ENCODE measurements around the gene PTPRG. TPM values are rescaled to one million over a fixed set of nuclear protein-coding genes. Genes with fewer than 3 reads are reported as not detected.
A peak's percentile ranks its signal among the peaks of the same experiment; 100 is the strongest.

The PTPRG gene
- total and polyA plus RNA-seq, 2 of the 13 experiments (the other 11 are each of a cell fraction or from before 2014, with no cell fraction given): 8.0 to 25.3 TPM

DNA sequence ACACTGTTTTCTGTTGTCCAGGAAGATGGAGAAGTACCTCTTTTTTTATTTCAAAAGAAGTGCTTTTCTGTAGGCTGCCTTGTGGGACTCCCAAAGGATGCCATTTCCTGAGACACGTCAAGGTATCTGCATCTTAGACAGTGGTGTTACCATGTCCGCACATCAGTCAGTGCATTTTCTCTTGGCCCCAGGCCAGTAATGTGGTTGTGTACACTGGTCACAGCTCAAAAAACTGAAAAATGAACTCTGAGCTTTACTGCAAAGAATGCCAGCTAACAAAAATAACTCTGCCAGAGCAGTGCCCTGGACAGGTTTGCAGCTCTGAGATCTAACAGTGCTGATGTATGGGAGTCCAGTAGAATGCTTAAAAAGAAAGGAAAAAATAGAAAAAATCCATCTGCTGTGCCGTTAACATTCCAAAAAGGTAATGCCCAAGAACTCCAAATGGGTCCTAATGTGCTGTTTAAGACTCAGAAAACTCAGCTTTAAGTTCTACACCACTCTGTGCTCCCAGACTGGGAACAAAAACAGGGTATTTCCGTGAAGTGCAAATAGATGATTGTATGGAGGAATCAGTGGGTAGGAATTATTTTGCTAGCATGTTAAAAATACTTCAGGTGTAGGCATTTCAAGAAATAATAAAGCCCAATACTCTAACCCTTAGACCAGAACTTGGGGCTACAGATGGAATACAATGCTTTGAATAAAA is 496.1 kb downstream of the PTPRG start (continued):
- TF ChIP-seq, protein P1, sequence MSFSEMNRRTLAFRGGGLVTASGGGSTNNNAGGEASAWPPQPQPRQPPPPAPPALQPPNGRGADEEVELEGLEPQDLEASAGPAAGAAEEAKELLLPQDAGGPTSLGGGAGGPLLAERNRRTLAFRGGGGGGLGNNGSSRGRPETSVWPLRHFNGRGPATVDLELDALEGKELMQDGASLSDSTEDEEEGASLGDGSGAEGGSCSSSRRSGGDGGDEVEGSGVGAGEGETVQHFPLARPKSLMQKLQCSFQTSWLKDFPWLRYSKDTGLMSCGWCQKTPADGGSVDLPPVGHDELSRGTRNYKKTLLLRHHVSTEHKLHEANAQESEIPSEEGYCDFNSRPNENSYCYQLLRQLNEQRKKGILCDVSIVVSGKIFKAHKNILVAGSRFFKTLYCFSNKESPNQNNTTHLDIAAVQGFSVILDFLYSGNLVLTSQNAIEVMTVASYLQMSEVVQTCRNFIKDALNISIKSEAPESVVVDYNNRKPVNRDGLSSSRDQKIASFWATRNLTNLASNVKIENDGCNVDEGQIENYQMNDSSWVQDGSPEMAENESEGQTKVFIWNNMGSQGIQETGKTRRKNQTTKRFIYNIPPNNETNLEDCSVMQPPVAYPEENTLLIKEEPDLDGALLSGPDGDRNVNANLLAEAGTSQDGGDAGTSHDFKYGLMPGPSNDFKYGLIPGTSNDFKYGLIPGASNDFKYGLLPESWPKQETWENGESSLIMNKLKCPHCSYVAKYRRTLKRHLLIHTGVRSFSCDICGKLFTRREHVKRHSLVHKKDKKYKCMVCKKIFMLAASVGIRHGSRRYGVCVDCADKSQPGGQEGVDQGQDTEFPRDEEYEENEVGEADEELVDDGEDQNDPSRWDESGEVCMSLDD (CRISPR knock-in tag; IDR thresholded peaks at IDR 0.05; ENCODE audit: borderline replicate concordance): no peak
- TF ChIP-seq TARDBP (CRISPR knock-in tag; IDR thresholded peaks at IDR 0.05) (0 out of 2 replicates have a peak, but pooled peaks have one; percentile 23), ZNF530 (CRISPR knock-in tag; IDR thresholded peaks at IDR 0.05; ENCODE audit: low read depth) (no peak), ZBTB7A (CRISPR knock-in tag; IDR thresholded peaks at IDR 0.05) (no peak), ZNF562 (CRISPR knock-in tag; IDR thresholded peaks at IDR 0.05; ENCODE audit: borderline replicate concordance) (no peak), FIP1L1 (IDR thresholded peaks at IDR 0.05; ENCODE audit: borderline replicate concordance, insufficient read depth, low read depth, low read length) (no peak), HDAC2 (CRISPR knock-in tag; IDR thresholded peaks at IDR 0.05) (peak; percentile 26; the same call in 1 of the 2 replicates), POLR2AphosphoS2 (IDR thresholded peaks at IDR 0.05; ENCODE audit: low read depth, low read length) (no peak), ZNF879 (CRISPR knock-in tag; IDR thresholded peaks at IDR 0.05) (no peak), YEATS4 (CRISPR knock-in tag; IDR thresholded peaks at IDR 0.05; ENCODE audit: borderline replicate concordance) (no peak), SOX5 (CRISPR knock-in tag; IDR thresholded peaks at IDR 0.05; ENCODE audit: borderline replicate concordance) (0 out of 2 replicates have a peak, but pooled peaks have one; percentile 25), CHD4 (IDR thresholded peaks at IDR 0.05; ENCODE audit: borderline replicate concordance, low read length) (0 out of 2 replicates have a peak, but pooled peaks have one; percentile 31), ZNF569 (CRISPR knock-in tag; IDR thresholded peaks at IDR 0.05; ENCODE audit: borderline replicate concordance) (no peak)
- TF ChIP-seq, protein P2, sequence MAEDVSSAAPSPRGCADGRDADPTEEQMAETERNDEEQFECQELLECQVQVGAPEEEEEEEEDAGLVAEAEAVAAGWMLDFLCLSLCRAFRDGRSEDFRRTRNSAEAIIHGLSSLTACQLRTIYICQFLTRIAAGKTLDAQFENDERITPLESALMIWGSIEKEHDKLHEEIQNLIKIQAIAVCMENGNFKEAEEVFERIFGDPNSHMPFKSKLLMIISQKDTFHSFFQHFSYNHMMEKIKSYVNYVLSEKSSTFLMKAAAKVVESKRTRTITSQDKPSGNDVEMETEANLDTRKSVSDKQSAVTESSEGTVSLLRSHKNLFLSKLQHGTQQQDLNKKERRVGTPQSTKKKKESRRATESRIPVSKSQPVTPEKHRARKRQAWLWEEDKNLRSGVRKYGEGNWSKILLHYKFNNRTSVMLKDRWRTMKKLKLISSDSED (CRISPR knock-in tag; IDR thresholded peaks at IDR 0.05): no peak
- TF ChIP-seq, protein P3, sequence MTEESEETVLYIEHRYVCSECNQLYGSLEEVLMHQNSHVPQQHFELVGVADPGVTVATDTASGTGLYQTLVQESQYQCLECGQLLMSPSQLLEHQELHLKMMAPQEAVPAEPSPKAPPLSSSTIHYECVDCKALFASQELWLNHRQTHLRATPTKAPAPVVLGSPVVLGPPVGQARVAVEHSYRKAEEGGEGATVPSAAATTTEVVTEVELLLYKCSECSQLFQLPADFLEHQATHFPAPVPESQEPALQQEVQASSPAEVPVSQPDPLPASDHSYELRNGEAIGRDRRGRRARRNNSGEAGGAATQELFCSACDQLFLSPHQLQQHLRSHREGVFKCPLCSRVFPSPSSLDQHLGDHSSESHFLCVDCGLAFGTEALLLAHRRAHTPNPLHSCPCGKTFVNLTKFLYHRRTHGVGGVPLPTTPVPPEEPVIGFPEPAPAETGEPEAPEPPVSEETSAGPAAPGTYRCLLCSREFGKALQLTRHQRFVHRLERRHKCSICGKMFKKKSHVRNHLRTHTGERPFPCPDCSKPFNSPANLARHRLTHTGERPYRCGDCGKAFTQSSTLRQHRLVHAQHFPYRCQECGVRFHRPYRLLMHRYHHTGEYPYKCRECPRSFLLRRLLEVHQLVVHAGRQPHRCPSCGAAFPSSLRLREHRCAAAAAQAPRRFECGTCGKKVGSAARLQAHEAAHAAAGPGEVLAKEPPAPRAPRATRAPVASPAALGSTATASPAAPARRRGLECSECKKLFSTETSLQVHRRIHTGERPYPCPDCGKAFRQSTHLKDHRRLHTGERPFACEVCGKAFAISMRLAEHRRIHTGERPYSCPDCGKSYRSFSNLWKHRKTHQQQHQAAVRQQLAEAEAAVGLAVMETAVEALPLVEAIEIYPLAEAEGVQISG (CRISPR knock-in tag; IDR thresholded peaks at IDR 0.05): no peak
- TF ChIP-seq, protein P4, sequence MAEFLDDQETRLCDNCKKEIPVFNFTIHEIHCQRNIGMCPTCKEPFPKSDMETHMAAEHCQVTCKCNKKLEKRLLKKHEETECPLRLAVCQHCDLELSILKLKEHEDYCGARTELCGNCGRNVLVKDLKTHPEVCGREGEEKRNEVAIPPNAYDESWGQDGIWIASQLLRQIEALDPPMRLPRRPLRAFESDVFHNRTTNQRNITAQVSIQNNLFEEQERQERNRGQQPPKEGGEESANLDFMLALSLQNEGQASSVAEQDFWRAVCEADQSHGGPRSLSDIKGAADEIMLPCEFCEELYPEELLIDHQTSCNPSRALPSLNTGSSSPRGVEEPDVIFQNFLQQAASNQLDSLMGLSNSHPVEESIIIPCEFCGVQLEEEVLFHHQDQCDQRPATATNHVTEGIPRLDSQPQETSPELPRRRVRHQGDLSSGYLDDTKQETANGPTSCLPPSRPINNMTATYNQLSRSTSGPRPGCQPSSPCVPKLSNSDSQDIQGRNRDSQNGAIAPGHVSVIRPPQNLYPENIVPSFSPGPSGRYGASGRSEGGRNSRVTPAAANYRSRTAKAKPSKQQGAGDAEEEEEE (CRISPR knock-in tag; IDR thresholded peaks at IDR 0.05; ENCODE audit: borderline replicate concordance): no peak
- TF ChIP-seq, protein P5, sequence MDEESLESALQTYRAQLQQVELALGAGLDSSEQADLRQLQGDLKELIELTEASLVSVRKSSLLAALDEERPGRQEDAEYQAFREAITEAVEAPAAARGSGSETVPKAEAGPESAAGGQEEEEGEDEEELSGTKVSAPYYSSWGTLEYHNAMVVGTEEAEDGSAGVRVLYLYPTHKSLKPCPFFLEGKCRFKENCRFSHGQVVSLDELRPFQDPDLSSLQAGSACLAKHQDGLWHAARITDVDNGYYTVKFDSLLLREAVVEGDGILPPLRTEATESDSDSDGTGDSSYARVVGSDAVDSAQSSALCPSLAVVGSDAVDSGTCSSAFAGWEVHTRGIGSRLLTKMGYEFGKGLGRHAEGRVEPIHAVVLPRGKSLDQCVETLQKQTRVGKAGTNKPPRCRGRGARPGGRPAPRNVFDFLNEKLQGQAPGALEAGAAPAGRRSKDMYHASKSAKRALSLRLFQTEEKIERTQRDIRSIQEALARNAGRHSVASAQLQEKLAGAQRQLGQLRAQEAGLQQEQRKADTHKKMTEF (CRISPR knock-in tag; IDR thresholded peaks at IDR 0.05): 0 out of 2 replicates have a peak, but pooled peaks have one; percentile 59

Measured in HepG2 (cell line).